ENCODE data around the gene ADAMTS4.

Gene ADAMTS4

DNA sequence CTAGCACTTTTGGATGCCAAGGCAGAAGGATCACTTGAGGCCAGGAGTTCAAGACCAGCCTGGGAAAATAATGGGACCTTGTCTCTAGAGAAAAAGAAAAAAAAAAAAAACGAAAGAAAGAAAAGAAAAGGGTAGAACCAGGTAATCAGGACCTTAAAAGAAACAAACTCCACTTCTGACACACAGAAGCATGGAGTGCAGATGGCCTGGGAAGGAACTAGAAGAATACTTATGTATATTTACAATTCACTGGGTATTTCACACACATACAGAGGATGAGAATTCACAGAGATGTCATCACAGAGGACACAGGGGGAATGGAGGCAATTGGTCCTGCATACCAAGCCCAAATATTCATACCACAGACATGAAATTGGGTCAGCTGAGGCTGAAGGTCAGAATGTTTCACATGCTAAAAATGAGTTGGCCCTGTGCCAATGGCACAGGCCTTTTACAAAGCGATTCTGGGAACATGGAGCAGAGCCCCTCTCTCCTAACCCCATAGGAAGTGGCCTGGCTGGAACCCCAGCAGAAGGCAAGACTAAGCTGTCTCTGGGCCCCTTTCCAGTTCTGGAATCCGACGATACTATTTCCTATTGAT, 26.0 kb downstream of the ADAMTS4 start:
- DNase-seq (ENCODE audit: low read depth), result no peak

GRCh38 chr1:161172349-161172748, 26.5 kb downstream of the ADAMTS4 start:
- no peak for DNase-seq (ENCODE audit: low read depth)

GRCh38 chr1:161171696-161172095, 27.2 kb downstream of the ADAMTS4 start:
- no peak for DNase-seq (ENCODE audit: low read depth)

- no peak for DNase-seq (ENCODE audit: low read depth)
Measured at GRCh38 chr1:161171191-161171590, 27.7 kb downstream of the ADAMTS4 start.

DNA sequence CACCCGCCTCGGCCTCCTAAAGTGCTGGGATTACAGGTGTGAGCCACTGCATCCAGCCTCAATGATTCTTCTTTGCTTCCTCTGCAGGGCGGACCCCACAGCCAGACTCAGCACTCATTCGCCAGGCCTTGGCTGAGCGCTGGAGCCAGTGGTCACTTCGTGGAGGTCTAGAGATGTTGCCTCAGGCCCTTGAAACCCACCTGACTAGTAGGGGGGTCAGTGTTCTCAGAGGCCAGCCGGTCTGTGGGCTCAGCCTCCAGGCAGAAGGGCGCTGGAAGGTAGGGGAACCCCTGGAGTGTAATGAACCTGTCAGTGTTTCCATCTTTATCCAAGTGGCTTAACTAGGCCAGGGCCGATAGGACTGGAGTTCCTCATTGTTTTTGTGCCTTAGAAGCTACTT, 29.9 kb downstream of the ADAMTS4 start:
- DNase-seq (ENCODE audit: low read depth), result no peak

DNA sequence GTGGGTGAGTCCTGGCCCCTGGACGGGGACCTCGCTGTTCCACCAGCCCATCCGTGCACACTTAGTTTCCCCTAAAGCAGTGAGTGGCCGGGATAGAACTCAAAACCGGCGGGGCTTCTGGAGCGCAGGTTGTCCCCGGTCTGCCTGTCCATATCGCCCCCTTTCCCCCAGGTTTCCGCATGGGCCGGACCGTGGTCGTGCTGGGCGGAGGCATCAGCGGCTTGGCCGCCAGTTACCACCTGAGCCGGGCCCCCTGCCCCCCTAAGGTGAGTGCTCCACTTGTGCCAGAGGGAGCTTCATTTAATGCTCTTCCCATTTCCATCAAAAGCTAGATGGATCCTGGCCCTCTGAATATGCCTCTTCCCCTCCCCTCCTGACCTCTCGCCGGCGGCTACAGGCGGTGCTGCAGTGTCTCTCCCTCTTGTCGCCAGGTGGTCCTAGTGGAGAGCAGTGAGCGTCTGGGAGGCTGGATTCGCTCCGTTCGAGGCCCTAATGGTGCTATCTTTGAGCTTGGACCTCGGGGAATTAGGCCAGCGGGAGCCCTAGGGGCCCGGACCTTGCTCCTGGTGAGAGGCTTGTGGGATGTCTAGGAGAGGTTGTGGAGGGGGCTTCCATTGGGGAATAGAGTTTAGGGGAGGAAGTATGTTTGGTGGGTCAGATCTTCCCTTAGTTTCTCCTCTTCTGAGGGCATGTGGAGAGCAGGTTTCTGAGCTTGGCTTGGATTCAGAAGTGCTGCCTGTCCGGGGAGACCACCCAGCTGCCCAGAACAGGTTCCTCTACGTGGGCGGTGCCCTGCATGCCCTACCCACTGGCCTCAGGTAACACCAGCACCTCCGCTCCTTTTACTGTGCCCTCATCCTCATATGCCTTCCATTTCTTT, 31.9 kb downstream of the ADAMTS4 start:
- DNase-seq (ENCODE audit: low read depth), result no peak

- peak; percentile 85 for DNase-seq (ENCODE audit: low read depth)
Measured at GRCh38 chr1:161165742-161166668, 32.8 kb downstream of the ADAMTS4 start, which contains the start of gene PPOX. Gene PPOX, plus strand, starts transcription at chr1:161166426. Its CDS starts 422 bp downstream, at chr1:161166848.

- DNase-seq (ENCODE audit: low read depth), result no peak
Measured at GRCh38 chr1:161164901-161165610, 33.8 kb downstream of the ADAMTS4 start.

DNA sequence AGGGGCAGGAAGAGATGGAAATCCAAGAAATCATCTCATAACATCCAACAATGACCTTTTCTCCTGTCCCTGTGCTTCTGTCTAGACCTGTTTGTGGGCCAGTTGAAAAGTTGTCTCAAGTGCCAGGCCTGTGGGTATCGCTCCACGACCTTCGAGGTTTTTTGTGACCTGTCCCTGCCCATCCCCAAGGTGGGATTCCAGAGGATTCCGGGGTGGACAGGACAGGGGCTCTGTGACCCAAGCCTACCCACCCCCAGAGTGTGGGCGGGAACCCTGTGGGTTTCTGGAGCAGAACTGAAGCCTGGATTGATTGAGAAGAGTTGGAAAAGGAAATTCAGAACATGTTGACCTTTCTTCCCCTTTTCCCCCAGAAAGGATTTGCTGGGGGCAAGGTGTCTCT, 35.1 kb downstream of the ADAMTS4 start:
- no peak for DNase-seq (ENCODE audit: low read depth)

- no peak for DNase-seq (ENCODE audit: low read depth)
Measured at GRCh38 chr1:161162806-161163205, 36.0 kb downstream of the ADAMTS4 start.

DNA sequence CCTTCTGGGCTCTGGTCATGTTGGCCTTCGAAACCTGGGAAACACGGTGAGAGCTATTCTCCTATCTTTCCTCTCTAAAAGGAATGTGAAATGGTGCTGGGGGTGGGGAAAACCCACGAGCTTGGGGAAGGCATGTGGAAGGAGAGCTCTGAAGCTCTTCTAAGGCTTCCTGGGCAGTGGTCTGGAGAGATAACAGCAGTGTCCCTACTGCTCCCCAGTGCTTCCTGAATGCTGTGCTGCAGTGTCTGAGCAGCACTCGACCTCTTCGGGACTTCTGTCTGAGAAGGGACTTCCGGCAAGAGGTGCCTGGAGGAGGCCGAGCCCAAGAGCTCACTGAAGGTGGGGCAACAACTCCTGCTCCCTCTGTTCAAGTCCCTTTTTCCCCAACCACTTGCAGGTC, 36.8 kb downstream of the ADAMTS4 start:
- no peak for DNase-seq (ENCODE audit: low read depth)

DNA sequence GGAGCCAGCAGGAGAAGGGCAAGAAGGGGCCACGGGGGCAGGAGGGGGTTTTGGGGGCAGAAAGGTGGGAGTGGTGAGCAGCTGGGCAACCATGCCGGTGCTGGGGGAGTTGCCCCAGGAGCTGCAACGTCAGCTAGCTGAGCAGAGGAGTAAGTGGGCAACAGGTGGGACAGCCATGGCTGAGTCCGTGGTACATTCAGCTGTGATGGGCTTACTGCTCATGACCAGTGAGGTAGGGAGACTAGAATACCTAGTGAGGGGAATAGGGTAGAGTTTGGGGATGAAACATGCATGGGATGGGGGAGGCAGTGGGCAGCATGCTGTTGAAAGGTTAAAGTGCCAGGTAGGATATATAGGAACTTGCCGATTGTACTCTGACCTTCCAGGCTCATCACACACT, 37.2 kb downstream of the ADAMTS4 start:
- DNase-seq (ENCODE audit: low read depth), result no peak

- DNase-seq (ENCODE audit: low read depth), result no peak
Measured at GRCh38 chr1:161160671-161161145, 38.1 kb downstream of the ADAMTS4 start.

- no peak for DNase-seq (ENCODE audit: low read depth)
Measured at GRCh38 chr1:161159913-161160243, 39.0 kb downstream of the ADAMTS4 start.

GRCh38 chr1:161159087-161159912, 39.6 kb downstream of the ADAMTS4 start, which contains the start of gene USP21:
Gene USP21, plus strand, starts transcription at chr1:161159500. Its CDS starts 1,141 bp downstream, at chr1:161160641.
- peak; percentile 88 for DNase-seq (ENCODE audit: low read depth)

DNA sequence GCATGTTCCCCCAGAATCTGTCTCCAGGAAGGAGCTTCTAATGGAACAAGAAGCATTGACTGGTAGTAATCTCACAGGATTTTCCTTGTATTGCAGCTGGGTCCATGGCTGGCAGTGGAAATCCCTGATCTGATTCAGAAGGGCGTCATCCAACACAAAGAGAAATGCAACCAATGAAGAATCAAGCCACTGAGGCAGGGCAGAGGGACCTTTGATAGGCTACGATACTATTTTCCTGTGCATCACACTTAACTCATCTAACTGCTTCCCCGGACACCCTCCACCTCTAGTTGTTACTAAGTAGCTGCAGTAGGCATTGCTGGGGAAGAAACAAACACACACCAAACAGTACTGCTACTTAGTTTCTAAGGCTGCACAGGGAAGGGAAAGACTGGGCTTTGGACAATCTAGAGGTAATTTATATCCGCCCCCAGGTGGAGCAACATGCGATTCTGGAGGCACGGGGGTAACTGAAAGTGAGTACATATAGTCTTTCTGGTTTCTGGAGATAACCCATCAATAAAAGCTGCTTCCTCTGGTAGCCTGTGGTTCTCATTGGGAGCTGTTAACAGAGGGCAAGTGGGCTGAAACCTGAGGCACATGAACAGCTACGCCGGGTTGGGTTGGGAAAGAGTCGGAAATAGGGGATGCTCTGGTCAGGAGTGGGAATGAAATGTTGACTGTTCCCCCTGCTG, 40.4 kb downstream of the ADAMTS4 start:
- DNase-seq (ENCODE audit: low read depth), result no peak

DNA sequence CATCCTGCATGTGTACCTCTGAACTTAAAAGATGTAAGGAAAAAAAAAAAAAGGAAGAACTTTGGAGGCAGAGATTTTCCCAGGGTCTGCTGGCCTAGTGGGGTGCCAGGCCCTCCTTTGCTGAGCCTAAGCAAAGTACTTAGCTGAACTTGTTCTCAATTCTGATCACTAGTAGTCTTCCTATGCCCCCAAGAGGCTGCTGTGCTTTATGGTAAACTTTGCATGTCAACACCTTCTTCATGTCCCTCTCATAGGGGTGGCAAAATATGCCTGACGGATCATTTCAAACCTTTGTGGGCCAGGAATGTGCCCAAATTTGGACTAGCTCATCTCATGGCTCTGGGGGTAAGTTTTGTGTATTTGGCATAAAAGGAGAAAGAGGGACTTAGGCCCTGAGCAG, 41.0 kb downstream of the ADAMTS4 start:
- DNase-seq (ENCODE audit: low read depth), result no peak

DNA sequence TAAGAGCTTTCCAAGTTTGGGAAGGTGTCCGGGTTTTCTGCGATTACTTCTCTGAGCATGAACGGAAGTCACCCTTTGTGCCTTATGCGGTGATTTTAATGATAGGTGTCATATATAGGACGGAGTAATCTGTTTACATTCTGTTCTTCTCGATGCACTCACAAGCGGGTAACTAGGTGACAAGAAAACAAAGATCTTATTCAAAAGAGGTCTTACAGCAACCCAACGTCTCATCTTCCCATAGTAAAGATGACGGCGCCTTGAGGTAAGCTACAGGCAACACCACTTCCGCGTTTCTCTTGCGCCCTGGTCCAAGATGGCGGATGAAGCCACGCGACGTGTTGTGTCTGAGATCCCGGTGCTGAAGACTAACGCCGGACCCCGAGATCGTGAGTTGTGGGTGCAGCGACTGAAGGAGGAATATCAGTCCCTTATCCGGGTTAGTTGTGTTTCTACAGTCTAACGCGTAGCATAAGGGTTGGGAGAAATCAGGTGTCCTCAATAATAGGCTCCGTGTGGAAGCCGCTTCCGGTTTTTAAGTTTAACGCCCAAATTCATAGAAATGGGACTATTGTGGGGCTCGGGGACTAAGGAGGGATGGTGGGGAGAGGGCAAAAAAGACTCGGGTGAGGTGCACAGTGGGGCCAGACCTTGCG, 45.0 kb downstream of the ADAMTS4 start, which contains the start of gene UFC1:
Gene UFC1 (plus strand): TSS at position 297 of the 656 bp plus-strand sequence. CDS start 20 bp downstream, at position 317.
- DNase-seq (ENCODE audit: low read depth), result peak; percentile 50

GRCh38 chr1:161153176-161153575, 45.7 kb downstream of the ADAMTS4 start:
- no peak for DNase-seq (ENCODE audit: low read depth)

Data from stimulated activated CD8-positive, alpha-beta memory T cell treated with anti-CD3 and anti-CD28 coated beads, Interleukin-7, amount 100 ng/mL, for 24 hours (primary cell).